Putamen (tissue), 1 donor: ENCODE data around the gene IL1RL1.

ENCODE experiments used
- DNase-seq: peaks from one replicate; pipeline ENCODE4 v3.0.0-alpha.2; 2016; ENCODE audit warnings: low spot score

IL1RL1 gene

GRCh38 chr2:102310964-102311640 lies at the start of gene IL1RL1:
Gene IL1RL1, plus strand, starts transcription at chr2:102311563. Its CDS starts 26,702 bp downstream, at chr2:102338265.
- DNase-seq: no peak

DNA sequence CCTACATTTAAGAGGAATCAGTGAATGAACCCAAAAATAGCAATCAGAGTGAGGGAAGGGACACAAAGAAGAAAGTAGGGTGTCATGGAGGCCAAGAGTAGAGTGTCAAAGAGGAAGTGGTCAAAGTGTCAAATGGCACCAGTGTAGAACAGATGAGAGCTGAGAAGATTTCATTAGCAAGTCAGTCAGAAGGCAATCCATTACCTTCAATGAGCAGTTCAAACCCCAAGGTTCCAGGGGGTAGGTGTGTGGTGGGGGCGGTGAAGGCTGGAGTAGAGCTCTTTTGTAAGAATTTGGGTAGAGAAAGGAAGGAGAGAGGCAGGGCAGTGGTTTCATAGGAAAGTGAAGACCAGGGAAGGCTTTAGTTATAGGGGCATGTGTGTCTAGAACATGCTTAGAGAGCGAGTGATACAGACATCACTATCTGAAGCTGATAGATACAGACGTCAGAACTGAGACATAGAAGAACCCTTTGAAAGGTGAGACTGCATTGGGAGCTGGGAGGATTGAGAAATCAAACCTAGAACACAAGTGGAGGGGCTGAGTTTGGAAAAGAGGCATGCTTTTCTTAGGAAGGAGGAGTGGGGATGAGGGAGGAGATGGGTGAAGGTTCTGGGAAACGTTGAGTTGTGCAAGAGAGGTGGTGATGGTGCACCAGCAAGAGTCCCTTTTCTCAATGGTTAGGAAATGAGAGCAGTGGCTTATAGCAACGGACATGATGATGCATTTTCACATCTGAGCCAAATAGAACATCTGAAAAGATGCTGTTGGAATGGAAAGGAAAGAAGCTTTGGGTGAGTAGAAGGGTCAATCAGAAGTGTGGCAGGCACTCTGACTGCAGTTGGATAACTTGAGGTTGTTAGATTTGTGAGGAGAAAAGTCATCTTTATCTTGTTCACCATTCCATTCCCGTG lies 48.9 kb upstream of the IL1RL1 start:
- no peak for DNase-seq

DNA sequence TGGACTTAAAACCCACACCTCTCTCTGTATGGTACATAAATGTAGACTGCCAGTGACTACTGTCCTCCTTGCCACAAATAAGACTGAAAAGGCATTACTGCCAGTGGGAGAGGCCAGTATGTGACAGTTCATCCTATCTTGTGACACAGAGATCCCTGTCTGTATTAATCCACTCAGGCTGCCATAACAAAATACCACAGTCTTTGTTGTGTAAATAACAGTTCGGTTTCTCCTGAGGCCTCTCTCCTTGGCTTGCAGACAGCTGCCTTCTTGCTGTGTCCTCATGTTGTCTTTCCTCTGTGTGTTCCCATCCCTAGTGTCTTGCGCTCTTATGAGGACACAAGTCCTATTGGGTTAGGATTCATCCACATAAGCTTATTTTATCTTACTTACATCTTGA lies 46.4 kb upstream of the IL1RL1 start:
- DNase-seq: no peak

DNA sequence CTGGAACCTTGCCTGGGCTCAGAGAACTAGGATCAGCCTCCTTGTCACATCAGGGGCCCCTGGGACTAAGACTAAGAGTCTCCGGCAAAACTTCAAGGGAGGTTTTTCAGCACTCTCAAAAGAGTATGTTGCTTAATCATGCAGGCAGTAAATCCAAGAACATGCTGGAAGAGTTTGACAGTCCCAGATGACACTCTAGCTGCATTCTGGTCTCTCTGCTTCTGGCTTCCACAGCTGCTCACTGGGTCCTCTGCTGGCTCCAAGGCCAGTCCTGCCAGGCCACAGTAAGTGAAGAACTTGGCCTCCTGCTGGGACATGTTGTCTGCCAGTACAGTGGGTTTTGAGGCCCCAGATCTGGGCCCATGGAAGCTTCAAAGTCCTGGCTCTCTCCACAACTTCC lies 45.2 kb upstream of the IL1RL1 start:
- no peak for DNase-seq

DNA sequence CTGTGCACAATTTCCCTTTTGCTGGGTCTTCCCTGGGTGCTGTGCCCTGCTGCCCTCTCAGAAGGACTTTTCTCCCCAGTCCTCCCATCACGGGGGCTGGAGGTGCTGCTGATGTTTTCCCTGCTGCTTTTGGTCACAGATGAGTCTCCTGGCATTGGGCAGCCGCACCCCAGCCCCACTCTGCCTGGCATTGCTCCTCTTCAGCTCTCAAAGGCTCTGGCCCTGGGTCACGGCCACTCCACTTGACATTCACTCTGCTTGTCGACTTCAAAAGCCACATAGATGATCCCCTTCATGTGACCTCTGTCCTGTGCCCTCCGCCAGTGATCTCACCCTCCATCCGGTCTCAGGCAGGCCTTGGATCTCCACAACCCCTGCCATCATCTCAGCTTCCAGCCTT lies 43.6 kb upstream of the IL1RL1 start:
- DNase-seq: no peak

DNA sequence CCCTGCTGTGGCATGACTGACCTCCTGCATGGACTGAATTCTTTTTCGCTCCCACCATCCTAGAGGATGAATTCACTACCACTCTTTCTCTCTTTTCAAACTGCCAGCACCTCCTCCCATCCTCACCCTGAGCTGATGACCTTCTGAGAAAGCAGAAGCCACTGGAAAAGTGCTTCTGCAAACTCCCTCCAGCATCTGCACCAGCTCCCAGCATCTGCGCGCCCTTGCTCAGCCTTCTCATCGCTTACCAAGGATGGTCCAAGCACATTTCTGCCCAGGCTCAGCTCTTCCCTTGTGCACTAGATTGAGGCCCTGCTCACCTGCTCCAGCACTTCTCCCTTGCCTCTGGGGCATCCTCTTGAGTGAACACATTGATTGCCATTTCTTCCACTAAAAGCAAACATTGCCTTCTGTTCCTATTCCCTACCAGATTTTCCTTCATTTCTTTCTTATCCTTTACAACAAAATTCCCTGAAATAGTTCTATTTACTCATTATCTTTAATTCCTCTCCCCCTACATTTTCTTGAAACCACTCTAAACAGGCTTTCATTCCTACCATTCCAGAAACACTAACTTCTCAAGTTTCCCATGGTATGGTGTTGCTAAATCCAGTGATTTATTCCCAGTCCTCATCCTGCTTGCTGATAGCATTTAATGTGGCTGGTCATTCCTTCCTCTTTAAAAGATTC lies 42.7 kb upstream of the IL1RL1 start:
- DNase-seq: no peak

GRCh38 chr2:102269200-102269524 lies 42.2 kb upstream of the IL1RL1 start:
- no peak for DNase-seq

GRCh38 chr2:102271844-102272243 lies 39.5 kb upstream of the IL1RL1 start:
- no peak for DNase-seq

DNA sequence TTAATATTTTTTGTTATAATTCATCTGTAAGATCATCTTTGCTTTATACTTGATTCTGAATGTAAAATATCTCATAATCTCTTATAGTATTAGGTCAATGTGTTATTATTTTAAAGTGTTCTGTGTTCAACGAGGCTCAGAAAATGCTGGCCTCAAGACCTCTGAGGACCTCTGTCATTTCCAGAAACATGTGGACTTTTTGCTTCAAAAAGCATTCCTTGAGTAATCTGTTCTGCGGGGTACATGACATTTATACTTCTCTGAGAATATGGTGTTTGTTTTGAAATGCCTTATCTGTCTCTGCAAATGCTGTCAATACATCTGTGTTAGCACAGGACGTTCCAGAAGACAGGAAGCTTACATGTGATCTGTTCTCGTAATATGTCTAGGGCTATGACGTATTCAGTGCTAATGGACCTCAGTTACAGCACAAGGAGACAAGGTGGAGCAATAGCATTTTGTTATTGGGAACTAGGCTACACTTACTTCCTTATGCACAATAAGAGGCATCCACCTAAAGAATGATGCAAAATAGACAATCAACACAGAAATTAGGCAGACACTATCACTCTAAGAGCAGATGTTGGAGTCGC lies 37.6 kb upstream of the IL1RL1 start:
- DNase-seq: no peak

GRCh38 chr2:102276549-102277201 lies 34.7 kb upstream of the IL1RL1 start:
- DNase-seq: no peak

DNA sequence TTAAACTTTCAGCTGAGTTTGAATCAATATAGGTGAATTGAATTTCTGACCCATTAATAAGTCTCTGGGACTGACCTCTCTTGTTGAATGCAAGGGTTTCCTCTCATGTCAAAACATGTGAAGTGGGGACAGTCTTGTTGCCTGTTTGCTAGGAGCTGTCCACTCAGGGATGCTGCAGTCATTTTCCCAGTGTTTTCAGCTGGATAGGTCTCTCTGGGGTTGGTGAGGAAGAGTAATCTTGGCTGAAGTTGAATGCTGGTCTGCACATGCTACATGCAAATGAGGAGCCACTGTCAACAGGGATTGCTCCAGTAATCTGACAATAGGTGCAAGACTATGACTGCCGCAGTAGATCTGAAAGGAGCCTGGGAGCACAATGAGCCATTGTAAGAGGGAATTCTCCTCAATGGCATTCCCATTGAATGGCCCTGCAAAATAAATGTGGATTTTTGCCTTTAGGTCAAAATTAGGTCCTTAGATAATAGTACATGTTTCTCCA lies 34.1 kb upstream of the IL1RL1 start:
- DNase-seq: no peak

DNA sequence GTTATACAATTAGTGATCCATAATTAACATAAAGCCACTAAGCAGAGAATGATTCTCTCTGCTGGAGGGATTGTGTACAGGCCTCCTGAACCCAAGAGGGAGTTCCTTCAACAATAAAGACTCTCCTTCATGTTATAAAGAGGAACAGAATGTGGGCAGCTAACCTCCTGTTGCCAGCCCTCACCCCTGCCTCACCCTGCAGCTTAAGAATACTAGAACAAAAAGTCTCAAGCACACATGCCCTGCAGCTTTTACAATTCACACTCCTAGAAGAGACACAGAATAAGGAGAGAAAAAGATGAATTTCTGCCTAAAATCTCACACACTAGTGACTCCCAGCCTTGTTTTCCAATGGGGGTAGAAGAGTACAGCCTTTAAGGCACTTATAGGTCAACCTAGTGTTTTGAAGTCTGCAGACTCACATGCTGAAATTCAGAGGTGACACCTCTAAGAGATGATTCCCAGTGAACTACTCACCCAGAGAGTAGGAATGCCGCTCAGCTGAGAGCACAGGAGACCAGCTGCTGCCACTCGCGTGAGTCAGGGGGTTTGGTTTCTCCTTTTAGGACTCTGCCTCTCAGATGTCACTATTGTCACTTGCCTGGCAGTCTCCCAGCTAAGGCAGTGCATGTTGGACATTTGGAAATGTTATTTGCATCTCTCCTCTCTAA lies 32.5 kb upstream of the IL1RL1 start:
- DNase-seq: no peak

DNA sequence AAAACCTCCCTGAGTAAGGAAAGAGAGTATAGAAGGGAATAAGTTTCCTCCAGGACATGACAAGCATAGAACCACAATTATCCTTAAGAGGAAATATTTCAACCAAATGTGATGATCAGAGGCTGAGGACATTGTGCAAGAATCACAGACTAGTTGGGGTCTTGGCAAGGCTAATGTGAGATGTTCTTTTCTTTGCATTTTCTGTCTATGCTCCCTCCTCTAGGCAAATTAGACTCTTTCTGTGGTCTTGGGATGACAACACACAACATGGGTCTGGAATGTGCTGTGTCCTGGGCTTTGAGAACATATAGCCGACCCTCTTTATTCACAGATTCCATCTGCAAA lies 32.0 kb upstream of the IL1RL1 start:
- no peak for DNase-seq

GRCh38 chr2:102282678-102283091 lies 28.7 kb upstream of the IL1RL1 start:
- no peak for DNase-seq

GRCh38 chr2:102283996-102284395 lies 27.4 kb upstream of the IL1RL1 start:
- no peak for DNase-seq

GRCh38 chr2:102284611-102285010 lies 26.8 kb upstream of the IL1RL1 start:
- no peak for DNase-seq

- no peak for DNase-seq
Measured at GRCh38 chr2:102285368-102285767, 26.0 kb upstream of the IL1RL1 start.

GRCh38 chr2:102286041-102286440 lies 25.3 kb upstream of the IL1RL1 start:
- DNase-seq: no peak

GRCh38 chr2:102289129-102289528 lies 22.2 kb upstream of the IL1RL1 start:
- no peak for DNase-seq

GRCh38 chr2:102290594-102290993 lies 20.8 kb upstream of the IL1RL1 start:
- DNase-seq: no peak

DNA sequence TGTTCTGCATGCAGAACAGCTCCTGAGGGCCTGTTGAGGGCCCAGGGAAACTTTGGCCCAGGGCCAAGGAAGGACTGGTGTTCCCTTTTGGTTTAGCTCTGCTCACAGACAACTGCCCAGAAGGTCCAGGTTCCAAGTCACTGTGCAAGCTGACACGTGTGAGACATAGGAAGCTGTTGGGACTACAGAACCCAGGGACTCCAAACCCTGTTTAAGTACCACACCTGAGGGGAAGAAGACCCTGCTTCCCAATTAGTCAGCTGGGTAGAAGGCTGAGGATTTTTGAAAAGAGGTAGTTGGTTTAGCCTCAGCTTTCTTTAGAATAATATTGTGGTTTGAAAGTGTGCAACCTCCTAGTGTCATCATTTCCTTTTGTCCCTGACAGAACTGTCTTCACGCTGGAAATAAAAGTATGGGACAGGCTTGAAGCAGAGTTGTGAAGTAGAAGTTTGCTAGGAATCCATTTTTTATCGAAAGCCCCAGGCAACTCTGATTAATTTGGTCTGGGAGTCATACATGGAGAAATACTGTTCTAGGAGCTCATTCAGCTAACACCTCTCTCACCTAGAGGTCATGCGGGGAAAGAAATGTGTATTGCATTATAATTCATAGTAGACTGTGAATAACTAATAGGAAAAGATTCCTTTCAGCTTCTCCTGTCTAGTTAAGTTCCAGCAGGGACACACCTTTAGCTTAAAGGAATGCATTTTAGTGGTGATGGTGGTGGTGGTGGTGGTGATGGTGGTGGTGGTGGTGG lies 19.9 kb upstream of the IL1RL1 start:
- no peak for DNase-seq
